ENCODE data around the gene SAE1. TPM values are rescaled to one million over a fixed set of nuclear protein-coding genes. Genes with fewer than 3 reads are reported as not detected.

The SAE1 gene
- total RNA-seq, 4 donors from 2014 or later: 22.4 to 51.9 (median 44.7) TPM

DNA sequence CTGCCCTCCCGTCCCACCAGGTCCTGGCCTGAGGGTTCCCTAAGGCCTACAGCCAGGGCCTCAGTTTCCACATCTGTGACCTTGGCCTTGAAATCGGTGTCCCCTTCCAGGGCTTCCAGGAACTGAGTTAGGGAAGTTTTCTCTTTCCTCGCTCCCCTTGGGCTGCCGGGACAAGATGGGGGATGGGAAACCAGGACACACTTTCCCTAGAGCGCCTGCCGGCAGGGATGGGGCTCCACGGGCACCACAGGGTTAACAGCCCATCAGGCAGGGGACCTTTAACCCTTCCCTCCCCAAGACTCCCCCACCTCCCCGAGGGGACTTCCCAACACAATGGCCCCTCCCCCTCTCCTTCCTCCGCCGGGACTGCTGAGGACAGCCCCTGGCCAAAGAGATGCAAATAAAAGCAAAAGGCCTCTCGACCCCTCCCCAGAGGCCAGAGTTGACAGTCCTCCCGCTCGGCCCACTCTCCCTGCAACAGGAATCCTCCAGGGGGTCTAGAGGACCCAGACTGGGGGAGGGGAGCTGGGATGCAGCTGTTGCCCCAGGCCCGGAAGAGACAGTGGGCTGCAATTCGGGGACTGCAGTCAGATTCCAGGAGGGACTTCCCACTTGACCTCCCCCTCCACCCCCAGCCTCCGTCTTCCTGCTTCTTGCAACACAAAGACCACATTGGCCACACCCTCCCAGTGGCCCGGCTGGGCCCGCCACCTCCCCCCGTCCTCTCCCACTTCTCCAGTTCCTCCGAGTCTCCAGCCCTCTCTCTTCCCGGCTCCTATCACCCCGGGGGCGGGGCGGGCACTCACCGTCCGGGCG lies 96.9 kb downstream of the SAE1 start:
- Histone ChIP-seq H3K27ac (peak overlapping the region; percentile 96), H3K4me3 (peak overlapping the region; percentile 93), H3K9me3 (no peaks in the 10 kb centered on the region), H3K27me3 (no peaks in the 10 kb centered on the region), H3K36me3 (peaks cover 9% of the 10 kb centered on the region), H3K4me1 (peaks cover 61% of the 10 kb centered on the region)
- peak; percentile 97 for DNase-seq (ENCODE audit: low spot score in 2 of 2)
- TF ChIP-seq POLR2AphosphoS5 (IDR thresholded peaks at IDR 0.05): peak in 1 of 3 donors; percentile 7
- TF ChIP-seq, protein P1, sequence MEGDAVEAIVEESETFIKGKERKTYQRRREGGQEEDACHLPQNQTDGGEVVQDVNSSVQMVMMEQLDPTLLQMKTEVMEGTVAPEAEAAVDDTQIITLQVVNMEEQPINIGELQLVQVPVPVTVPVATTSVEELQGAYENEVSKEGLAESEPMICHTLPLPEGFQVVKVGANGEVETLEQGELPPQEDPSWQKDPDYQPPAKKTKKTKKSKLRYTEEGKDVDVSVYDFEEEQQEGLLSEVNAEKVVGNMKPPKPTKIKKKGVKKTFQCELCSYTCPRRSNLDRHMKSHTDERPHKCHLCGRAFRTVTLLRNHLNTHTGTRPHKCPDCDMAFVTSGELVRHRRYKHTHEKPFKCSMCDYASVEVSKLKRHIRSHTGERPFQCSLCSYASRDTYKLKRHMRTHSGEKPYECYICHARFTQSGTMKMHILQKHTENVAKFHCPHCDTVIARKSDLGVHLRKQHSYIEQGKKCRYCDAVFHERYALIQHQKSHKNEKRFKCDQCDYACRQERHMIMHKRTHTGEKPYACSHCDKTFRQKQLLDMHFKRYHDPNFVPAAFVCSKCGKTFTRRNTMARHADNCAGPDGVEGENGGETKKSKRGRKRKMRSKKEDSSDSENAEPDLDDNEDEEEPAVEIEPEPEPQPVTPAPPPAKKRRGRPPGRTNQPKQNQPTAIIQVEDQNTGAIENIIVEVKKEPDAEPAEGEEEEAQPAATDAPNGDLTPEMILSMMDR (IDR thresholded peaks at IDR 0.05): no peak
- TF ChIP-seq EP300 (IDR thresholded peaks at IDR 0.05): no peak
- WGBS: 7% methylated on average over 7 of the region's 27 CpGs

DNA sequence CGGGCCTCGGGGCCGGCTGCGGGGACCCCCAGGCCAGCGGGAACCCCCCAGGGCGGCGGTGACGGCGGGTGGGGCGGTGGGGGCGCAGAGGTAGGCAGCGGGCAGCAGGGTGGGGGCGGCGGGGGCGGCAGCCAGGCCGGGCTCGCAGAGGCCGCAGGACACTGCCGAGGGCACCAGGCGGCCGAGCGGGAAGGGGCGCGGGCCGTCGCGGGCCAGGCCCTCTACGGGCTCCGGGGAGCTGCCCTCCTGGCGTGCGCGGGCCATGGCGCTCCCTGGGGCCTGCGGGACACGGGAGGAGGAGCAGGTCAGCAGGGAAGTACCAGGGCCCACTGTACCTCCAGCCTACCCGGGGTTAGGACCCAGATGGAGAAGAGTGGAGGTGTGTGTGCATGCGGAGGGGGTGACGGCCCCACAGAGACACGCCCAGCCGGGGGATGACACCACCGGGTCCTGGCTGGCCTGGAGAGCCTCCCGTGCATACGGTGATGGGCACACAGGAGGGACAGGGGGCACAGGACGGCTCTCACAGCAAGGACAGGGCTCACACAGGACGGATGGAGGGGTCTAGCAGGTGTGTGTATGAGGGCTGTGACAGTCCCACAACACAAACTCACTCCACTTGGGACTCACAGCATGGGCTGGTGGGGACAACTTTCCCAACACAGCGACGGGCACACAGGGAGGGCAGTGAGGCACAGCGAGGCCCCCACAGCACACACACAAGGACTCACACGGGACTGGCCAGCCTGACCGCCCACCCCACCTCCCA lies 97.7 kb downstream of the SAE1 start:
- no peak for TF ChIP-seq POLR2AphosphoS5 (IDR thresholded peaks at IDR 0.05)
- TF ChIP-seq, protein P1 (IDR thresholded peaks at IDR 0.05): no peak
- TF ChIP-seq POLR2A (IDR thresholded peaks at IDR 0.05): no peak
- TF ChIP-seq EP300 (IDR thresholded peaks at IDR 0.05): no peak
- WGBS: 2% methylated on average over 17 of the region's 50 CpGs
- DNase-seq (ENCODE audit: low spot score in 2 of 2): peak in 1 of 2 donors; percentile 84
- Histone ChIP-seq H3K4me3 (peak overlapping the region; percentile 93), H3K27ac (peak overlapping the region; percentile 96), H3K9me3 (no peaks in the 10 kb centered on the region), H3K4me1 (peaks cover 67% of the 10 kb centered on the region), H3K36me3 (peaks cover 6% of the 10 kb centered on the region), H3K27me3 (no peaks in the 10 kb centered on the region)

DNA sequence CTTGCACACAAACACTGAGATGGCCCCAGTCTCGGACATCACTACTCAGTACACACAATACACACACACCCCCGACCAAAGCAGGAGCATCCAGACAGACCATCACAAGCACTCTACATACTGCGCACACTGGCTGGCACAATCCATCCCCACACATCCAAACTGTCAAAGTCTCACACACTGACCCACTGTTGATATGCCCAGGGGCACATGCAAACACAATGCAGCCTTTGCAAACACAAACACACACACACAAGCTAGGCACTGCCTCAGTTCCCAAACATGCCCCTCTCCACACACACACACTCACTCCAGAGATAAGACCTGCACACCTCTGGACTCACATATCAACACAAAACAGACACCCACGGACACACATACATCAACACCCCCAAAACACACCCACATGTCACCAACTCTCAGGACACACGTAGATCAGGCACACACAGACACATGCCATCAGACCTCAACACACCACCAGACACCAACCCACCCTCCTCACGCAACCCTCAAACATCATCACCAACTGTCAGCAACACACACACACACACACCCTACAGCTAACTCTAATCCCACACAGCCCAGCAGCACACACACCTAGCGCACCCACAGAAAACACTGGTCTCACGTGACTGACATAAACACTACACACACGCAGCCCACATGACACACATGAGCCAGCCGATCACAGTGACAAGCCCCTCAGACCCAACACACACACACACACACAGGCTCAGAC lies 98.5 kb downstream of the SAE1 start:
- peak overlapping the region; percentile 93 for H3K4me3 ChIP-seq
- peak overlapping the region; percentile 96 for H3K27ac ChIP-seq
- peaks cover 67% of the 10 kb centered on the region for H3K4me1 ChIP-seq
- TF ChIP-seq POLR2AphosphoS5 (IDR thresholded peaks at IDR 0.05) (no peak), POLR2A (IDR thresholded peaks at IDR 0.05) (no peak), EP300 (IDR thresholded peaks at IDR 0.05) (no peak)
- TF ChIP-seq, protein P1 (IDR thresholded peaks at IDR 0.05): no peak
- WGBS: 8% methylated on average over 10 of the region's 10 CpGs
- no peak for DNase-seq (ENCODE audit: low spot score in 2 of 2)
- H3K9me3 ChIP-seq: no peaks in the 10 kb centered on the region
- no peaks in the 10 kb centered on the region for H3K36me3 ChIP-seq
- no peaks in the 10 kb centered on the region for H3K27me3 ChIP-seq

DNA sequence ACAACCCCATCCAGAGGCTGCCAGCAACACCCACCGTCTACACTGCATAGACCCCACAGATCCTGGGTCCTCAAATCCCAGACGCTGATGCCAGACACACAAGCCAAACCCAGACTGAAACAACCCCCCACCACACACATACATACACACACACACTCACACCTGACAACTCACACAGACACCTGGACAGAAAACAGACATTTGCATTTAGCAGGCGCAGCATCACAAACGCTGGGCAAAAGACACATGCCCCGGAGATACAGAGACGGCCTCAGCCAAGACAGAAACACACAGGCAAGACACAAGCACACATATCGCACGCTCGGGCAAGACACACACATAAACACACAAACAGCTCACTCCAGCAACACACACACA lies 99.0 kb downstream of the SAE1 start:
- TF ChIP-seq, protein P1 (IDR thresholded peaks at IDR 0.05): no peak
- TF ChIP-seq POLR2AphosphoS5 (IDR thresholded peaks at IDR 0.05): no peak
- TF ChIP-seq POLR2A (IDR thresholded peaks at IDR 0.05): no peak
- TF ChIP-seq EP300 (IDR thresholded peaks at IDR 0.05): no peak
- Histone ChIP-seq H3K4me3 (peak overlapping the region; percentile 93), H3K27ac (peak overlapping the region; percentile 96), H3K9me3 (no peaks in the 10 kb centered on the region), H3K36me3 (no peaks in the 10 kb centered on the region), H3K27me3 (no peaks in the 10 kb centered on the region), H3K4me1 (peaks cover 67% of the 10 kb centered on the region)
- 3% methylated on average over 9 of the region's 9 CpGs for WGBS
- no peak for DNase-seq (ENCODE audit: low spot score in 2 of 2)
